Gastrocnemius medialis (tissue), 4 donors: ENCODE results near the gene FHOD3. TPM values are rescaled to one million over a fixed set of nuclear protein-coding genes. Genes with fewer than 3 reads are reported as not detected.

Source experiments
- ATAC-seq, 2 donors: fragments of 150-250 bp; one replicate each; pipeline ENCODE4 v1.9.1; 2016
- DNase-seq, 2 donors: peaks; one replicate each; pipeline ENCODE4 v3.0.0-alpha.2; 2019
- H3K27ac ChIP-seq, 4 donors: fragments of 200-600 bp; sonication (generic); 1 replicate in 1 of 4; 2 replicates in 3 of 4; pipeline ENCODE4 v1.5.1; 2016 to 2018; ENCODE audit warnings: mild to moderate bottlenecking in 2 of 4, moderate library complexity in 1 of 4
- H3K27me3 ChIP-seq, 3 donors: fragments of 200-600 bp; sonication (generic) in 2 of 3; 1 replicate in 1 of 3; 2 replicates in 2 of 3; pipeline versions ENCODE4 v1.5.1 to v1.6.0; 2016 to 2019; ENCODE audit warnings: mild to moderate bottlenecking in 1 of 3, moderate library complexity in 1 of 3
- H3K36me3 ChIP-seq, 2 donors: fragments of 200-600 bp; sonication (generic) in 1 of 2; one replicate each; pipeline ENCODE4 v1.5.1; 2017 to 2018
- H3K4me1 ChIP-seq, 2 donors: fragments of 200-600 bp; sonication (generic) in 1 of 2; one replicate each; pipeline ENCODE4 v1.5.1; 2016 to 2017; ENCODE audit warnings: mild to moderate bottlenecking in 2 of 2
- H3K4me3 ChIP-seq, 4 donors: fragments of 200-600 bp; sonication (generic) in 3 of 4; 1 replicate in 1 of 4; 2 replicates in 3 of 4; pipeline ENCODE4 v1.5.1; 2016 to 2019; ENCODE audit warnings: mild to moderate bottlenecking in 2 of 4
- H3K9me3 ChIP-seq, 3 donors: fragments of 200-600 bp; sonication (generic) in 2 of 3; 1 replicate in 1 of 3; 2 replicates in 2 of 3; pipeline ENCODE4 v1.5.1; 2016 to 2019
- POLR2A ChIP-seq, 2 donors: fragments of 450-650 bp; IDR thresholded peaks; one replicate each; pipeline ENCODE4 v1.6.1; 2017; ENCODE audit warnings: antibody characterized with exemption in 2 of 2, mild to moderate bottlenecking in 2 of 2, moderate library complexity in 2 of 2
- in situ Hi-C, 4 donors: fragments of 200-750 bp; cut with MboI; loops; one replicate each; pipeline versions ENCODE4 v1.15.0 to v1.8.0; 2017; ENCODE audit warnings: low sequenced_read_pairs in 4 of 4
- intact Hi-C: fragments of 100-400 bp; cut with DNase I; formaldehyde crosslinking; loops from one replicate; pipeline ENCODE4 v1.15.1; 2023; ENCODE audit warnings: low total_unique reads
- total RNA-seq, 4 donors: library from RNA; depleted of rRNA; stranded (reverse); fragments of >200 nt; gene quantifications; one replicate each; pipeline versions ENCODE4 v1.1.0 to v1.2.3, GENCODE V29; 2016
- TF ChIP-seq, protein P1 (sequence below), 5 experiments: fragments of 450-650 bp in 3 of 5; fragments of 200-600 bp in 2 of 5; sonication (generic) in 2 of 5; IDR thresholded peaks in 4 of 5; conservative IDR thresholded peaks in 1 of 5; 1 replicate in 4 of 5; 2 replicates in 1 of 5; pipeline ENCODE4 v1.5.1; 2016 to 2019; ENCODE audit warnings: antibody characterized with exemption in 5 of 5, mild to moderate bottlenecking in 3 of 5, moderate library complexity in 3 of 5

The FHOD3 gene
- total RNA-seq, 4 donors from 2014 or later = 10.0 to 32.5 (median 17.0) TPM

DNA sequence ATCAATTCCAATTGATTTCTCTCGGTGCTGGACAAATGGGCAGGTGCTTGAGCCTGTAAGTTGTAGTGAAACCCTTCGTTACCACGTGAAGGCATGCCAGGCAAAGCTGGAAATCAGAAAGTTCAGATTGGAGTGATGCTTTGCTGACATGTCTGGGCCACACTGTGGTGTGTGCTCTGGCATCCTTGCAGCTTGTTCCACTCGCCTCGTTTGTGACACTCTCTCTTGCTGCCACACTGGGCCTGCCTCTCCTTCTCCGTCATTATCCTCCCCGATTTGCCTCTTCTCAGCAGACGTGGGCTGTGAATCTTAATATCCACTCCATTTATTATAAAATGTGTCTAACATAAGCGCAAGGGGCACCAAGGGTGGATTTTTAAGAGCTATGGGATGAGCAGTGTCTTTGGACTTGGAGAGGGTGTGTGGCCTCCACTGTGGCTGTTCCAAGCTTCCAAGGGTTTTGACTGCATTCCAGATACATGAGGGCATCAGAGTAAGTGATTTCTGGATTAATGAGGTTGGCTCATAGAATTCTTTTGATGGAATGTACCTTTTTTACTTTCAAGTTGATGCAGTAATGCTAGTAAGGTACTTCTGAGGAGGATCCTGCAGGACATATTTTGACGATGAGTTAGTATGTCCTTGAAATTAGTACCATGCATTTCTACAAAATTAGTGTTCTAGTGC, 292.5 kb downstream of the FHOD3 start:
- Histone ChIP-seq H3K27me3 (no peaks in the 10 kb centered on the region), H3K9me3 (no peaks in the 10 kb centered on the region), H3K27ac (no peak overlapping the region), H3K4me1 (no peaks in the 10 kb centered on the region), H3K4me3 (no peak overlapping the region), H3K36me3 (no peaks in the 10 kb centered on the region)
- no peak for TF ChIP-seq POLR2A (IDR thresholded peaks at IDR 0.05)
- TF ChIP-seq, protein P1, sequence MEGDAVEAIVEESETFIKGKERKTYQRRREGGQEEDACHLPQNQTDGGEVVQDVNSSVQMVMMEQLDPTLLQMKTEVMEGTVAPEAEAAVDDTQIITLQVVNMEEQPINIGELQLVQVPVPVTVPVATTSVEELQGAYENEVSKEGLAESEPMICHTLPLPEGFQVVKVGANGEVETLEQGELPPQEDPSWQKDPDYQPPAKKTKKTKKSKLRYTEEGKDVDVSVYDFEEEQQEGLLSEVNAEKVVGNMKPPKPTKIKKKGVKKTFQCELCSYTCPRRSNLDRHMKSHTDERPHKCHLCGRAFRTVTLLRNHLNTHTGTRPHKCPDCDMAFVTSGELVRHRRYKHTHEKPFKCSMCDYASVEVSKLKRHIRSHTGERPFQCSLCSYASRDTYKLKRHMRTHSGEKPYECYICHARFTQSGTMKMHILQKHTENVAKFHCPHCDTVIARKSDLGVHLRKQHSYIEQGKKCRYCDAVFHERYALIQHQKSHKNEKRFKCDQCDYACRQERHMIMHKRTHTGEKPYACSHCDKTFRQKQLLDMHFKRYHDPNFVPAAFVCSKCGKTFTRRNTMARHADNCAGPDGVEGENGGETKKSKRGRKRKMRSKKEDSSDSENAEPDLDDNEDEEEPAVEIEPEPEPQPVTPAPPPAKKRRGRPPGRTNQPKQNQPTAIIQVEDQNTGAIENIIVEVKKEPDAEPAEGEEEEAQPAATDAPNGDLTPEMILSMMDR (IDR thresholded peaks at IDR 0.05 in 4 of 5, conservative IDR thresholded peaks at IDR 0.05 in 1 of 5) = no peak
- in situ Hi-C loops = no loop called here
- no peak for DNase-seq
- no peak for ATAC-seq
- intact Hi-C loops = no loop called here

DNA sequence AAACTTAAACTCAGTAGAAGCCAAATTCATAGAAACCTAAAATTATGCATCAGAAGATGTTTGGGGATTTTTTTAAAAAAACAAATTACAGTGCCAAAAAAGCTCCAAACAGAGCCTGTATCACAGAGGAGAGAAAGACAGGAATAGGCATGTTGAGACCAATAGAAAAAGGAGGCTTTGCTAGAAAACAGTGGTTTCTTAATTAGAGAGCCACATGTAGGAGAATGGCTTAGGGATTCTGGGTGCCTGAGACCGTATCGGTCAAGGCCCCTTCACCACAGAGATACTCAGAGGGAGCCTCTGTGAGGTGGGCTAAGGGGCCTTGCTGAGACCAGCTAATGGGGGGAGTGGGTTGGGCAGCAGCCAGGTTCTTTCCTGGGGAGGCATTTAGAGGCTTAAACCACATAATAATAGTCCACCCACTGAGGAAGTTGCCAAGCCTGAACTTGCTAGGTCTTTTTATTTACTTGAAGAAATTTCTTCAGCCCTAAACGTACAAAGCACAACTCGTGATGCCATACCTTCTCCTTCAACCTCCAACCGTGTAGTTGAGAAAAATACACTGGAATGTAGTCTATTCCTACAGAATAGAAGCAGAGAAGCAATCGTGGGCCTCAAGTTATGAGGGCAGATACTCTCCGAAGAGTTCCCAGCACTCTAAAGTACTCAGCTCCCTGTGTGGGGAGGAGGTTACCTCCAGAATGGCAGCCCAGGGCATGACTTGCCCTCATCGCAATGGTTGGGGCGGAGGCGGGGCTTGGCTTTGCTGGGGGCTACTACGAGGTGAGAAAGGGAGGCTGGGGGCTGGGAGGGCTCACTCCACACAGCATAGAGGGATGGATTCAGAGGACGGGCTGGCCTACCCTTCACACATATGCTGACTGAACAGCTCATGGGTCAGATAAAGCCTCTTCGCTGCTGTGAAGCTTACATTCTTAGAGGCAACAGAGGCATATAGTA, 293.4 kb downstream of the FHOD3 start:
- ATAC-seq = no peak
- intact Hi-C loops (no loop called here), in situ Hi-C loops (no loop called here)
- no peak for DNase-seq
- no peak overlapping the region for H3K27ac ChIP-seq
- no peaks in the 10 kb centered on the region for H3K27me3 ChIP-seq
- no peaks in the 10 kb centered on the region for H3K9me3 ChIP-seq
- TF ChIP-seq, protein P1 (IDR thresholded peaks at IDR 0.05 in 4 of 5, conservative IDR thresholded peaks at IDR 0.05 in 1 of 5) = no peak
- no peak for TF ChIP-seq POLR2A (IDR thresholded peaks at IDR 0.05)
- H3K4me1 ChIP-seq = no peaks in the 10 kb centered on the region
- no peak overlapping the region for H3K4me3 ChIP-seq
- H3K36me3 ChIP-seq = no peaks in the 10 kb centered on the region

DNA sequence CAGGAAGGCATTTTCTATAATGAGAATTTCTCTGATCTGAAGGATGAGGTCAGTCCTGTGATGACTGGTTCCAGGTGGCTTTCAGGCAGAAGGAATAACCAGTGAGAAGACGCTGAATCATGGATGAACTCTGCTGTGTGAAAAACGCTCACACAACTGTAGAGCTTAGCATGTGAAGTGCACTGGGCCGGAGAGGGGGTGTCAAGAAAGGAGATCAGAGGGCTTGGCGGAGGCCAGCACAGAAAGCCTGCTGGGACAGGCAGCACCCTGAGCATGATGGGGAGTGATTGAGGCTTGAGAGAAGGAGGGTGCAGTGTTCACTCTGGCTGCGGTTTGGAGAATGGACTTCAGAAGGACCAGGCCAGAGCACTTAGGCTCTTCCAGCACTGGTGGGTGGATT, 294.8 kb downstream of the FHOD3 start:
- no peak overlapping the region for H3K27ac ChIP-seq
- no peak for DNase-seq

DNA sequence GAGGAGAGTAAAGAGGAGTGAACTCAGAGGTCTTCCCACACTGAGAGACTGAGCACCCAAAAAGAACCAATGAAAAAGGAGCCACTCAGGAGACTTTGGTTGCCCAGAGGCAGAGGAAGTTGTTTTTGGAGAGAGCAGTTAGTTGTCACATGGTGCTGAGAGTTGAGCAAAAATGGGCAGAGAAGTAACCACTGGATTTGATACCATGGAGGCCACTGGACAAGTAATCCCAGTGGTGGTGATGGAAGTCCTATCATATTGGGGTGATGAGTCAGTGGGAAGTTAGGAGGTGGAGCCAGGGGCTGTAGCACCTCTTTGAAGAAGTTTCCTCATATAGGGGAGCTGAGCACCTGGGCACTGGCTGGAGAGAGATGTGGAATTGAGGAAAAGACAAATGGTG, 295.5 kb downstream of the FHOD3 start:
- DNase-seq (no peak), ATAC-seq (no peak)
- intact Hi-C loops = no loop called here
- H3K27me3 ChIP-seq = no peaks in the 10 kb centered on the region
- no peaks in the 10 kb centered on the region for H3K4me1 ChIP-seq
- H3K9me3 ChIP-seq = no peaks in the 10 kb centered on the region
- no peak overlapping the region for H3K27ac ChIP-seq
- in situ Hi-C loops = no loop called here
- no peak overlapping the region for H3K4me3 ChIP-seq
- H3K36me3 ChIP-seq = no peaks in the 10 kb centered on the region
- TF ChIP-seq, protein P1 (IDR thresholded peaks at IDR 0.05 in 4 of 5, conservative IDR thresholded peaks at IDR 0.05 in 1 of 5) = no peak
- no peak for TF ChIP-seq POLR2A (IDR thresholded peaks at IDR 0.05)

More for the DNA sequence above, 294.8 kb downstream of the FHOD3 start:
- no peaks in the 10 kb centered on the region for H3K4me1 ChIP-seq
- ATAC-seq = no peak
- intact Hi-C loops = no loop called here
- H3K27me3 ChIP-seq = no peaks in the 10 kb centered on the region
- H3K4me3 ChIP-seq = no peak overlapping the region
- H3K9me3 ChIP-seq = no peaks in the 10 kb centered on the region
- in situ Hi-C loops = no loop called here
- TF ChIP-seq, protein P1 (IDR thresholded peaks at IDR 0.05 in 4 of 5, conservative IDR thresholded peaks at IDR 0.05 in 1 of 5) = no peak
- no peak for TF ChIP-seq POLR2A (IDR thresholded peaks at IDR 0.05)
- H3K36me3 ChIP-seq = no peaks in the 10 kb centered on the region
